Measurements from ENCODE around the gene HES6.
A peak's percentile ranks its signal among the peaks of the same experiment; 100 is the strongest.

HES6 gene

GRCh38 chr2:238264072-238264460 lies 24.2 kb upstream of the HES6 start:
- no peaks in the 10 kb centered on the region for H3K27me3 ChIP-seq (ENCODE audit: insufficient read depth, low read length, poor library complexity, severe bottlenecking)
- no peak overlapping the region for H3K9ac ChIP-seq (ENCODE audit: low read depth, low read length, poor library complexity, severe bottlenecking)
- no peaks in the 10 kb centered on the region for H3K79me2 ChIP-seq (ENCODE audit: insufficient read depth, low read length)
- peaks cover 60% of the 10 kb centered on the region; the same call in 1 of the 2 replicates for H3K36me3 ChIP-seq (ENCODE audit: insufficient read depth, low read length)
- no peak overlapping the region for H2AFZ ChIP-seq (ENCODE audit: low read length)
- no peaks in the 10 kb centered on the region for H3K4me1 ChIP-seq (ENCODE audit: insufficient read depth, low read length, poor library complexity, severe bottlenecking)
- H3K4me2 ChIP-seq (ENCODE audit: low read depth, low read length, poor library complexity, severe bottlenecking) = no peak overlapping the region
- H3K9me2 ChIP-seq (replicated peaks; ENCODE audit: low read depth, low read length) = no peaks in the 10 kb centered on the region
- no peaks in the 10 kb centered on the region for H3F3A ChIP-seq (ENCODE audit: low read depth)
- H3K4me3 ChIP-seq (ENCODE audit: low read length, poor library complexity, severe bottlenecking) = no peak overlapping the region
- TF ChIP-seq CTCF (conservative IDR thresholded peaks at IDR 0.05; ENCODE audit: low read length) = no peak
- no peak for TF ChIP-seq EZH2phosphoT487 (IDR thresholded peaks at IDR 0.05; ENCODE audit: borderline replicate concordance)
- no peaks in the 10 kb centered on the region for H4K20me1 ChIP-seq (ENCODE audit: insufficient read depth, low read length, poor library complexity, severe bottlenecking)
- no peaks in the 10 kb centered on the region for H3K9me3 ChIP-seq (ENCODE audit: insufficient read depth, low read depth, low read length)

- Histone ChIP-seq H3K4me2 (ENCODE audit: low read depth, low read length, poor library complexity, severe bottlenecking) (no peak overlapping the region), H3K4me3 (ENCODE audit: low read length, poor library complexity, severe bottlenecking) (no peak overlapping the region), H3F3A (ENCODE audit: low read depth) (no peaks in the 10 kb centered on the region), H3K36me3 (ENCODE audit: insufficient read depth, low read length) (peaks cover 53% of the 10 kb centered on the region; the same call in 1 of the 2 replicates), H2AFZ (ENCODE audit: low read length) (no peak overlapping the region), H3K9ac (ENCODE audit: low read depth, low read length, poor library complexity, severe bottlenecking) (no peak overlapping the region), H3K79me2 (ENCODE audit: insufficient read depth, low read length) (no peaks in the 10 kb centered on the region), H3K9me2 (replicated peaks; ENCODE audit: low read depth, low read length) (no peaks in the 10 kb centered on the region), H4K20me1 (ENCODE audit: insufficient read depth, low read length, poor library complexity, severe bottlenecking) (no peaks in the 10 kb centered on the region), H3K27me3 (ENCODE audit: insufficient read depth, low read length, poor library complexity, severe bottlenecking) (no peaks in the 10 kb centered on the region), H3K9me3 (ENCODE audit: insufficient read depth, low read depth, low read length) (no peaks in the 10 kb centered on the region), H3K4me1 (ENCODE audit: insufficient read depth, low read length, poor library complexity, severe bottlenecking) (no peaks in the 10 kb centered on the region)
- TF ChIP-seq EZH2phosphoT487 (IDR thresholded peaks at IDR 0.05; ENCODE audit: borderline replicate concordance) (no peak), CTCF (conservative IDR thresholded peaks at IDR 0.05; ENCODE audit: low read length) (peak; percentile 90)
Measured at GRCh38 chr2:238263204-238264071, 23.6 kb upstream of the HES6 start.

GRCh38 chr2:238262496-238263122 lies 22.8 kb upstream of the HES6 start:
- H3F3A ChIP-seq (ENCODE audit: low read depth) = no peaks in the 10 kb centered on the region
- H3K9ac ChIP-seq (ENCODE audit: low read depth, low read length, poor library complexity, severe bottlenecking) = no peak overlapping the region
- H3K9me3 ChIP-seq (ENCODE audit: insufficient read depth, low read depth, low read length) = no peaks in the 10 kb centered on the region
- TF ChIP-seq EZH2phosphoT487 (IDR thresholded peaks at IDR 0.05; ENCODE audit: borderline replicate concordance) = no peak
- H4K20me1 ChIP-seq (ENCODE audit: insufficient read depth, low read length, poor library complexity, severe bottlenecking) = no peaks in the 10 kb centered on the region
- no peak overlapping the region for H3K4me3 ChIP-seq (ENCODE audit: low read length, poor library complexity, severe bottlenecking)
- H2AFZ ChIP-seq (ENCODE audit: low read length) = no peak overlapping the region
- H3K79me2 ChIP-seq (ENCODE audit: insufficient read depth, low read length) = no peaks in the 10 kb centered on the region
- H3K9me2 ChIP-seq (replicated peaks; ENCODE audit: low read depth, low read length) = no peaks in the 10 kb centered on the region
- no peaks in the 10 kb centered on the region for H3K27me3 ChIP-seq (ENCODE audit: insufficient read depth, low read length, poor library complexity, severe bottlenecking)
- no peaks in the 10 kb centered on the region for H3K4me1 ChIP-seq (ENCODE audit: insufficient read depth, low read length, poor library complexity, severe bottlenecking)
- H3K36me3 ChIP-seq (ENCODE audit: insufficient read depth, low read length) = peaks cover 53% of the 10 kb centered on the region; the same call in 1 of the 2 replicates
- no peak overlapping the region for H3K4me2 ChIP-seq (ENCODE audit: low read depth, low read length, poor library complexity, severe bottlenecking)

All from Loucy (cell line).